GDM1 (cell line): Measurements from ENCODE around the gene EGFL8.
A peak's percentile ranks its signal among the peaks of the same experiment; 100 is the strongest.
"Not testable (repeated sequence)": the region's sequence is repeated elsewhere in the genome, so short reads cannot be mapped to it uniquely, and the experiment has no call there.

Source experiments
- DNase-seq: peaks from one replicate; lab custom pipeline; 2025; lab: John Stamatoyannopoulos, UW

The EGFL8 gene

DNA sequence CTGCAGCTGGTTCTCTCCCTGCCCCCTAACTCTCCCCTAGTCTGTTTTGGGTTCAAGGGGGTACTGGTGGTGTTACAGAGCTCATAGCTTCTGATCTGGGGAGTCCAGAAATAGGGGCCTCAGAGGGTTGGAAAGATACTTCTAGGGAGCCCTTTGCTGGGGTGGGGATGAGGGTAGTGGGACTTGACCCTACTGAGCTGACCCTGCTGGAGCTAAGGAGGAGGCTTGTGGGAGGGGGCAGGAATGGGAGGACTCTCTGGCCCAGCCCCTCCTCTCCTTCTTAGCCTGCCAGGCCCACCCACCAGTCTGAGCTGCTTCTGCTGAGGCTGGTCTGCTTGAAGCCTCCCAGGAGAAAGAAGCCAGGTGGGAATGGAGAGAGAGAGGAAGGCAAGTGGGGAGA lies at the start of gene EGFL8:
Gene EGFL8, plus strand, starts transcription at position 301 of the 400 bp plus-strand sequence. CDS start 1,571 bp downstream, outside the sequence.
- no peak for DNase-seq

DNA sequence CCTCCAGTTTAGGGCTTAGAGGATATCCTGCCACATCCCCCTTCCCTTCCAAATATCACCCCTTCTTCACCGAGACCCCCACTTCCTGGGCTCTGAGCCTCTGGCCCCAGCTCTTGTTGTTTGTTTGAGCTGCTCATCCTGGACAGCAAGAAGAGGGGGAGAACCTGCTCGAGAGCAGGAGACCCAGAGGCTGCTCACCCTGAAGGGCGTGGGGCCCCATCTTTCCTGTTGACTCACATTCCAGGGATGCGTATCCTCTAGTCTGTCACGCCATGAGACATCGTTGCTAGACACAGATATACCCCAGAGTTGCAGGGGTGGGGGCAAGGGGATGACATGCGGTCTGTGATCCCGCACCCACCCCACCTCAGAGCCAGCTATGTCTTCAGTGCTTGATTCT lies 49.6 kb upstream of the EGFL8 start:
- no peak for DNase-seq

DNA sequence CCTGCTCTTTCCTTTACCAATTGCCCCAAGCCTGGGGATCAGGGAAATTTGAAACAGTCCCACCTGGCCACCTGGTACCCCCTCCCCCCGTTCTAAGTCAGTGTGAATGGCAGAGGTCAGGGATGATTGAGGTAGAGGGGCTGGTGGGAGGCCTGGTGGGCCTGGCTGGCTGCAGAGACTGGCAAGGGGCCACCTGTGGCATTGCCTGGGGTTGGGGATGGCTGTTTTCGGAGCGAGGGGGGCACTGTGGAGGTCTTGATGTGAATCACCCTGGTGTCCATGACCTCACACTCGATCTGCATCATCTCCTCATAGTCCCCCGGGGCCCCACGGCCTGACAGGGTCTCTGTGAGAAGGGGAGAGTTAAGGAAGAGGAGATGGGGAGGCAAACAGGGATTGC lies 48.8 kb upstream of the EGFL8 start:
- DNase-seq = no peak

DNA sequence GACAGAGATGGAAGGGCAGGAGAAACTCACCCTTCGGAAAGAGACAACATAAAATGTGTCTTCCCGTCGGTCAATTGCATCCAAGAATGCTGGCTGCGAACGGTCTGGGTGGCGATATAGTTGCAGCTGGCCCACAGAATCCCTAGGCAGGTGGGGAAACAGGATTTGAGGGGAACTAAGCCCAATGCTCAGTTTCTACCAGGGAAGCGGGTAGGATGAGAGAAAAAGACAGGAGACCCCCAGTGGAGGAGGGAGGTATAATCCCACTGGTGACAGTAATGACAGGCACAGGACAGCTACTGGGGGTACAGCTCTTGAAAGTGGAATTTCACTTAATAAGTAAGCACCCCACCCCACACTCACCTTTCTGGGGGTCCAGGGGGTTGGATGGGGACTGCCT lies 47.7 kb upstream of the EGFL8 start:
- no peak for DNase-seq

DNA sequence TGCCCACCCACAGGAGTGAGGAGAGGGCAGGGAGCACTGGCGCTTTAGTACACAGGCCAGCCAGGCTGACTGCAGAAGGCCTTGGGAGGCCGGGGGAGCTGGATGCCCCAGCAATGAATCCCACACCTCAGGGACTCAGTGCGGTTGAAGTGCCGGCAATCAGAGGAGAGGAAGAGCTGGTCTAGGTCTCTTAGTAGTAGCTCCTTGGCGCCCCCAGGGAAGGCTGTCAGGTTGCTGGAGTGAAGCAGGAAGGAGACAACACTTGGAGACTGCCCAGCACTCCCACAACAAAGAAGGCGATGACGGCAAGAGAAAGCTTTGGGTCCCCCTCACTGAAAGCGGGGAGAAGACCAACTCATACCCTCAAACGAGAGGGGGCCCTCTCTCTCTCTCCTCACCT lies 46.9 kb upstream of the EGFL8 start:
- DNase-seq = no peak

DNA sequence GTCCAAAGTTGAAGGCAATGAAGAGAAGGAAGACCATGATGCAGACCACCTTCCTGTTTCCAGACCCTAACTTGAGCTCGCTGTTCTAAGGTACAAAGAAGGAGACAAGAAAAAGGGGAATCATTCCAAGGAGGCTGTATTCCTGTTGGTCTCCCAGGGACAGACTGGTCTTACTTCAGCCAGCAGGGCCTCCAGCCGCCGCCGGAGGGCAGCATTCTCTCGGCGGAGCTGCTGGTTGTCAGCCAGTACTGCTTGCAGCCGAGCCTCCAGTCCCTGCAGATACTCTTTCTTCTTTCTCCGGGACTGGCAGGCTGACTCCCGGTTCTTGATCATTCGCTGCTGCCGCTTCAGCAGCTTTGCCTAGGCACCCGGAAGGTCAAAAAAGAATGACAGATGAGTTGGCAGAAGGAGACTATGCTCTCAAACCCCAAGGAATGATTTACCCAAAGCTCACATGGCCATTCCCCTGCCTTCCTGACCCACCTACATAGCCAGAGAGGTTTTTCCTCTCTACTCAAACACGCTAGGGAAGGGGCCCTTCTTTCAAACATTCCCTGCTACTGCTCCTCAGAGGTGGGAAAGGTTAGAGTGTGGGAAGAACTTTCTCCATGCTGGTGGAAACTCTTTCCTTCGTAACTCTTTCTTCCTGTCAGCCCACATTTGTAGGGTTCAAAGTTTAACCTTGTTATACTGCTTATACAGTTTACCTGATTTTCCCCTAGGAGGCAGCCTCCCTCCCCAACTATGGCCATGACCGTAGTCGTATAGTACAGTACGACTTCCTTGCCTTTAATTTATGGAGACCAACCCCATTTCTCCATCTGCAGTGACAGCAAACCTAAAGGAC lies 45.4 kb upstream of the EGFL8 start:
- DNase-seq = peak; percentile 54

DNA sequence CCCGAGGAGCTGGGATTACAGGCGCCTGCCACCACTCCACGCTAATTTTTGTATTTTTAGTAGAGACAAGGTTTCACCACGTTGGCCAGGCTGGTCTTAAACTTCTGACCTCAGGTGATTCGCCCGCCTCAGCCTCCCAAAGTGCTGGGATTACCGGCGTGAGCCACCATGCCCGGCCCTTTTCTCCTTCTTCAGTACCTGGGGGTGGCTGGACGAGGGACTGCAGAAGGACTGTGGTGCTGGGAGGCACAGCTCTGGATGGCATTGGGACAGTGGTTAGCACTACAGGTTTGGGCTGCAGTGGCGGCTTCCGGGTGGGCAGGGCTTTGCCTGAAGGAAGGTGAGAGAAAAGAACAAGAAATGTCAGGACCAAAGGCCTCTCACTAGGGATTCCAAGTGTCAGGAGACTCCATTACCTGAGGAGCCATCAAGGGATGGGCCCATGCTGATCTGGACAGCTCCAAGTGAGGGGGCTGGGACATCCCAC lies 43.8 kb upstream of the EGFL8 start:
- no peak for DNase-seq

DNA sequence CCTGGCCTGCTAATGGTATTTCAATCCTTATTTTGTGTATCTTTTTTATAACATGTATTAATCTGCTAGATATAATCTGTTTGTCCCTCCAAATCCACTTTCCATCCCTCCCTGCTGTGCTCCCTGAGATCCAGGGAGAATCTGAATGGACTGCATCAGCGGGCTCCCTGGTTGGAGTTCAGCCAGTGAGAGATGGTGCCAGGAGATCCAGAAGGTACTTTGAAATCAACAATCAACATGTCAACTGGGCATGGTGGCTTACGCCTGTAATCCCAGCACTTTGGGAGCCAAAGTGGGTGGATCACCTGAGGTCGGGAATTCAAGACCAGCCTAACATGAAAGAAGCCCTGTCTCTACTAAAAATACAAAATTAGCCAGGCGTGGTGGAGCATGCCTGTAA lies 40.7 kb upstream of the EGFL8 start:
- DNase-seq = no peak

DNA sequence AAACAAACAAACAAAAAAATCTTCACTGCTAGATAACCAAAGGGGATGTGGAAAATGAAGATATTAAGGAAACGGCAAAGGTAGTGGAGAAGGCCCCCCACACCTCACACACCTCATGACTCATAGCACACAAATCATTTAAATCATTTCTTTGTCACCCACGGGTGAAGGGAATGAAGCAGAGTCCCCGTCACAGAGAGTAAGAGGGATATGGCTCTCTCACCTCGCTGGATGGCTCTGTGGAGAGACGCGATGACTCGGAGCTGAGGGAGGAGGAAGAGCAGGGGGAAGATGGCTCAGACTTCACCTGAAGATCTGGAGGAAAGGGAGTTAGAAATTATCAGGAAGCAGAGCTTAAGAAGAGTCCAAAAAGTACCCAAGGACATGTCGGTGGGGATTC lies 37.5 kb upstream of the EGFL8 start:
- DNase-seq = no peak

DNA sequence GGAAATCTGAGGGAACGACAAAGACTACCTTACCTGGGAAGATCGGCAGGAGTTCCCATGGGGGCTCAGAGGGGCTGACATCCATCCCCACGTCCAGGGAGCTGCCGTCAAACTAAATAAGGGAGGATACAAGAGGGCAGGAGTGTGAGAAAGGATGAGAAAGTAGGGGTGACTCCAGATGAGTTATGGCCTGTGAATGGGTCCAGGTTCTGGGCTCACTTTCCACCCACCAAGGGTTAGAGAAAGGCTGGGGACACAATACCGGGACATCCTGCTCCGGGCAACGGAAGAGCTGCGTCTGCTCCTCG lies 37.0 kb upstream of the EGFL8 start:
- no peak for DNase-seq

DNA sequence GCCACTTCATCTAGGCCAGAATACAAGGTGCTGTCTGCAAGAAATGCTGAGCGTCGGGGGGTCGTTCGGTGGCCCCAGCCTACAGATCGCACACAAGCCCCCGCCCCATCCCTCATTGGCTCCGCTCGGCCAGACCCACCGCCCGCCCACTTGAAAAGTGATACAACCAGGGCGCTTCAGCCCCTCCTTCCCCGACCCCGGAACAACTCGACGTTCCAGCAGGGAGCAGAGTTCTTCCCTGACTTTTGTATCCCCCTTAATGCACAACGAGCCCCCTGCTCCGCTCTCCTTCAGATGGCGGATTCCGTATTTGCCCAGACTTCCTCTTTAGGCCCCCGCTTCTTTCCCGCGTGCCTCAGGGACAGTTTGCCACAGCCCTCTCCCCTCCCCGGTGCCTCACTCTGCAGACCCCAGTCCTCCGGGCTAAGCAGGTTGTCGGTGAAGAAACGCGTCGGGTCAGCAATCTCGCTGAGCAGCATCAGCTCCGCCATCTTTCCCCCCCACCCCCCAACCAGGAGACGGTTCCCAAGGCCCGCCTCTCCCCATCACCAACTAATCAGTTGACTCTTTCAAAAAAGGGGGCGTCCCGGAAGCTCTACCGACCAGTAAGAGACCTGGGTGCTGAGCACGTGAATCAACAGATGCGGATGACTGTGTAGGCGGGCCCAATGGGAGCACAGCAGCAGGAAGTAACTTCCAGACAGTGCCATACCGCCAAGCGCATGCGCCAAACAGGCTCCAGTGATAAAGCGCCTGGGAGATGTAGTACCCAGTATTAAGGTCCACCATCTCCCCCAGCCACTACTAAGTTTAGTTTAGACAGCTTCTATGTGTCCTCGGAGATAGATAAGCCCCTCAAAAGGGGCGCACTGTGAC lies 36.4 kb upstream of the EGFL8 start, which contains the start of gene ATF6B:
Gene ATF6B, minus strand, starts transcription at position 530 of the 876 bp plus-strand sequence. Its CDS starts 39 bp downstream, at position 491.
- DNase-seq = peak; percentile 98

DNA sequence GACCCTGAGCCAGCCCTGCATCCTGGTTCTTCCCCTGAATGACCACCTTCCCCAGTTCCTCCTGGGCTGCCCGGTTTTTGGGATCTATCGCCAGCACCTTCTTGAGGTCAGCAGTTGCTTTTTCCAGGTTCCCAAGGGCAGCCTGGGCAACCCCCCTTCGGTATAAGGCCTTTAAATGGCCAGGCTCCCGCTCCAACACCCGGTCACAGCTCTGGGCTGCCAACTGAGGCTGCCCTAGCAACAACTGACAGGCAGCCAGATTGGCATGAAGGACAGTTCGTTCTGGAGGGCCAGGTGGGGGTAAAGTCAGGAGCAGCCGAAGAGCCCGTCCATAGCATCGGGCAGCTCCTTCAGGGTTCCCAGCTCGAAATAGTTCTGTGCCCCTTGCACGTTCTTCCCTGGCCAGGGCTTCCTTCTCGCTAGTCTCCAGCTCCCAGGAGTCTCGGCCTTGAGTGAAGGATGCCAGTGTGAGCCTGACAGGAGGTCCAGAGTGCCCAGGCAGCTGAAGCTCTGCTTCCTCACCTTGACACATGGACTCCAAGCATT lies 35.6 kb upstream of the EGFL8 start:
- no peak for DNase-seq

DNA sequence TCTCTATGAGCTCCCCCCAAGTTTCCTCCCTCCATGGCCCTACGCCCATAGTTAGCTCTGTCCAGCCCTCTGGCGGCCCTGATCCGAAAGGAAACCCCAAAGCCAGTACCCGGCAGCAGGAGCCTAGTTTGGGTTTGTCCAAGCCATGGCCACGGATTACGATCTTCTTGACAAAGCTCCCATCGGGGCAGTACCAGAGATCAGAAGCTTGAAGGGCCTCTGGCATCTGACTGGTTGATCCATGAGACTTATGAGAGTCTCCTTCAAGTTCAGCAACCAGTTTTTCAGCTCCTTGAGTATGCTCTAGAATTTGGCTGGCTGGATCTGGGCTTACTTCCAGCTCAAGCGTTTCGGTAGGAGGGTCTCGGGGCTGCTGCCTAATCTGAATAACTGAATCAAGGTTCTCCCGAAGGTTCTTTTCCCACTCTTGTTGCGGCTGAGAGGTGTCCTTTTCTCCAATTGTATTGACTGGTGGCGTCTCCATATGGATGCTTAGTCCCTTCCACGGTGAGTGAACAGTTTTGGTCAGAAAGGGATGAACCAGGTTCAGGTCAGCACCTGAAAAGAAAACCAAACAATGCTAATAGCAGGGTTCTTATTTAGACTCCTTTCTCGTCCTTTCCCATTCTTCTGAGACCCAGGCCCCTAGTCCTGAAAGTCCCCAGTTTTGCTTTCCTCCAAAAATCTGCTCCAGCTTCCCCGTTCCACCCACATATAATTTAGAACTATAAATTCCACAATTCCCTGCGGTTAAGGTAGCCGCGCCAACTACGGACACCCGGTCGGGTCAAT lies 34.9 kb upstream of the EGFL8 start:
- no peak for DNase-seq

DNA sequence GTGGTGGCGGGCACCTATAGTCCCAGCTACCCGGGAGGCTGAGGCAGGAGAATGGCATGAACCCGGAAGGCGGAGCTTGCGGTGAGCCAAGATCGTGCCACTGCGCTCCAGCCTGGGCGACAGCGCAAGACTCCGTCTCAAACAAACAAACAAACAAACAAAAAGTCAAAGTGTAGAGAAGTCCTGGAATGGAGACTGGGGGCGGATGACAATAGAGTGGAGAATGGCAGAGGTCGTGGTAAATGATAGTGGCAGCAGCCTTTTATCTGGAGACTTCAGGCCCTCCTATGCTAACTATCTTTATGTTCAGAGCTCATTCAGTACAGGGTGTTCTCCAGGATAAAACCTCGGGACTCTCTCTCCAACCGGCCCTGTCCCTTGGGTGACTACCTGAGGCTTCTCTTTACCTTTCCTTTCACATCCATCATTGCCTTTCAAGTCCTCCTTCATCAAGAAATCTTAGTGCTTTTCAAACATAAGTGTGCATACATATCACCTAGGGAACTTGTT lies 32.9 kb upstream of the EGFL8 start:
- no peak for DNase-seq

DNA sequence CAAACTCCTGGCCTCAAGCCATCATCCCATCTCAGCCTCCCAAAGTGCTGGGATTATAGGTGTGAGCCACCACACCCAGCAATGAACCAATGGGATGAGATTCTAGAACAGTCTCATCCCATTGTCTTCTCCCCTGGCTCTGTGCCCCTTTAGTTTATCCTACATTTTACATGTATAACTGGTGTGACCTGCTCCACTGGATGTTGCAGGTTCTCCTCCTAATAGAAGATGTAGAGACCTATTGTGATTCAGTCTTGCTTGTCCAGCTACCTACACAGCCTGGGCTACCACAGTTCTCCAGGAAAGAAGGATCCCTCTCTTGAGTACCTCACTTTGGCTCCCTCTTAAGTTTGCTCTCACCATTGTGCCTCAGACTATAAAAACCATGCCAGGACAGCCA lies 32.3 kb upstream of the EGFL8 start:
- DNase-seq = no peak

DNA sequence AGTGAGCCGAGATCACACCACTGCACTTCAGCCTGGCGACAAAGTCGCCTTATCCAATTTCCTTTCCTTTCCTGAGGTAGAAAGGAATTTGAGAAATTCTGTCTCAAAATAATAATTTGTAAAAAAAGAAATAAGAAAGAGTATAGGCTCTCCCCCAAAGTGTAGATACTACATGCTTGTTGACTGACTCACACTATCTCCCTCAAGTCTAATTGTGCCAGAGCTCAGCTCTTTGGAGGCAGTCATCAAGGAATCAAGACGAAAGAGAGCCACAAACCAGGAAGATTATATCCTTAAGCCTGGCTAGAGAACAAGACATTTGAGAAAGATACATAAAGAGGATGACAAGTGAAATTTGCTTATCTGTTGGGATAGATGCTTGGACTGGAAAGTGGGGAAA lies 30.6 kb upstream of the EGFL8 start:
- DNase-seq = no peak

DNA sequence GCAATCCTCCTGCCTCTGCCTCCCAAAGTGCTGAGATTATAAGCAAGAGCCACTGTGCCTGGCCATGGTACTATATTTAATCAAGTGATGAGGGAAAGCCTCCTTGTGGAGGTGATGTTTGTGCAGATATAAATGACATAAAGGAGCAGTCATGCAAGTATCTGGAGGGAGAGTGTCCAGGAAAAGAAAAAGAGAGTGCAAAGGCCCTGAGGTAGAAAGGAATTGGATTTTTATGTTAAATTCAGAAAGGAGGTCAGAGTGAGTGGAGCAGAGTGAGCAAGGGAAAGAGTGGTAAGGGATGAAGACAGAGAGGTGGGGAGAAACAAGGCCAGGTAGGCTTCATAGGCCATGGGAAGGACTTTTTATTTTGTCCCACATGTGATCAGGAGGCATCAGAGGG lies 26.9 kb upstream of the EGFL8 start:
- DNase-seq = no peak

DNA sequence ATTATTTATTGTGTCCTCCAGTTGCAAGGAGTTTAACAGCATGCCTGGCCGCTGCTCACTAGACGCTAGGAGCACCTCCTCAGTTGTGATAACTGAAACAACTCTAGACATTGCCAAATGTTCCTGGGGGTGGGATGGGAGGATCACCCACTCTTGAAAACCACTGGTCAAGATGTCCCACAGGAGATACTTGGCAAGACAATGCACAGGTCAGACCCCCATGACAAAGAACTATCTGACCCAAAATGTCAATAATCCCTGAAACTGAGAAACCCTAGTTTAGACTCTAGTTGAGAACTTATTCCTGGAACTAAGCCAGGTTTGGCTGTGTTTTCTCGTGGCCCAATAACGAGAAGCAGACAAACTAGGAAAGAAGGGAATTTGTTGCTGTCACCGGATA lies 24.8 kb upstream of the EGFL8 start:
- DNase-seq = no peak

DNA sequence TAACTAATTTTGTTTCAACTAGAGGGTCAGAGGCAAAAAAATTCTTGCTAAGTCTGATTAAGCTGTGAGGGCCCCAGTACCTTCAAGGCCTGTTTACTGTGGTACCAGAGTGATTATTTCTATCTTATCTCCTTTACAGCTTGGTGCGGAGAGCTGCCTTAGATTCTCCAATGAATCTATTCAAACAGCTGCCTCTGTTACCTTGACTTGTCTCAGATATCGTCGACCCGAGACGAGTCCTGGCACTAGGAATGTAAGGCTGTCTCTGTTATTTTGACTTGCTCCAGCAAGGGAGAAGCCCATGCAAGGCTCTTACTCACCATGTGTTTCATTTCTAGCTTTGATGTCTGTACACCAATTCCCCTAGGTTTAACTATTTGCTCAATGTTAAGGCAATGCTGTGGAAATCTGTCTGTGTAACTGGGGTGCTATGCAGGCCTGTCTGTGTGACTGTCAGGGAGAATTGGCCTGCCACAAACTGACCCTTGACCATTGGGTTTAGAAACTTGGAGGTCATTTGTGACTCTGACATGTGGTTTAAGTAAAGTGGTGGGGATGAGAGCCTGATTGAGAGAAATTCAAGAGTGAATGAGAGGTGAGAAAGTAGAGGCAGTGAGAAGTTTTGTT lies 23.9 kb upstream of the EGFL8 start:
- no peak for DNase-seq

DNA sequence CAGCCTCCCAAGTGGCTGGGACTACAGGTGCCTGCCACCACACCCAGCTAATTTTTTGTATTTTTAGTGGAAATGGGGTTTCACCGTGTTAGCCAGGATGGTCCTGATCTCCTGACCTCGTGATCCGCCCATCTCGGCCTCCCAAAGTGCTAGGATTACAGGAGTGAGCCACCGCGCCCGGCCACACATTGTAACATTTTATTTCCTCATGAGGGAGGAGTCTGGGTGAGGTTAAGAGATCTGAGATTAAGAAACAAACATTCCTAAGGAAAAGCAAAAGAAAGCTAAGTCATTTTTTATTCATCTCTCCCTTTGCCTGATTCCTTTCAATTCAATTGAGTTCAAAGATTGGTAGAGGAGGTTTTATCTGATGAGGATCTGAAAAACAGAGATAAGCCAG lies 20.2 kb upstream of the EGFL8 start:
- DNase-seq = not testable (repeated sequence)

DNA sequence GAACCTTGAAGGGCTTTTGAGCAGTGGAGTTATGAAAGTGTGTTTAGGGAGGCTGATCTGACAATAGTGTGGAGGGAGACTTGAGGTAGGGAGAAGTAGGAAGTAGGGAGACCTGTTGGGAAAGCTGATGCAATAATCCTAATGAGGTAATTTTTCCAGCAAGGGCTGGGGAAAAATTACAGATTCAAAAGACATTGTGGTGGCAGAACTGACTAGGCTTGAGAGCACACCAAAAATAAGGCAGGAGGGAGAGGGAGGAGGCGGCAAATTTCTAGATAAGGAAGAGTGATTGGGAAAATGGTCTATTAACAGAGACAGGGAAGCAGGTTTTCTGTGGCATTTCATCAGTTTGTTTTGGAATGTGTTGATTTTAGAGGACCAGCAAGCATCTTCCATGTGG lies 18.1 kb upstream of the EGFL8 start:
- no peak for DNase-seq
